GM04503 (cell line): ENCODE measurements around the gene TP53AIP1.

Source experiments
- DNase-seq: peaks from one replicate; pipeline ENCODE4 v3.0.0-alpha.2; 2012; ENCODE audit warnings: low read depth

TP53AIP1 gene

DNA sequence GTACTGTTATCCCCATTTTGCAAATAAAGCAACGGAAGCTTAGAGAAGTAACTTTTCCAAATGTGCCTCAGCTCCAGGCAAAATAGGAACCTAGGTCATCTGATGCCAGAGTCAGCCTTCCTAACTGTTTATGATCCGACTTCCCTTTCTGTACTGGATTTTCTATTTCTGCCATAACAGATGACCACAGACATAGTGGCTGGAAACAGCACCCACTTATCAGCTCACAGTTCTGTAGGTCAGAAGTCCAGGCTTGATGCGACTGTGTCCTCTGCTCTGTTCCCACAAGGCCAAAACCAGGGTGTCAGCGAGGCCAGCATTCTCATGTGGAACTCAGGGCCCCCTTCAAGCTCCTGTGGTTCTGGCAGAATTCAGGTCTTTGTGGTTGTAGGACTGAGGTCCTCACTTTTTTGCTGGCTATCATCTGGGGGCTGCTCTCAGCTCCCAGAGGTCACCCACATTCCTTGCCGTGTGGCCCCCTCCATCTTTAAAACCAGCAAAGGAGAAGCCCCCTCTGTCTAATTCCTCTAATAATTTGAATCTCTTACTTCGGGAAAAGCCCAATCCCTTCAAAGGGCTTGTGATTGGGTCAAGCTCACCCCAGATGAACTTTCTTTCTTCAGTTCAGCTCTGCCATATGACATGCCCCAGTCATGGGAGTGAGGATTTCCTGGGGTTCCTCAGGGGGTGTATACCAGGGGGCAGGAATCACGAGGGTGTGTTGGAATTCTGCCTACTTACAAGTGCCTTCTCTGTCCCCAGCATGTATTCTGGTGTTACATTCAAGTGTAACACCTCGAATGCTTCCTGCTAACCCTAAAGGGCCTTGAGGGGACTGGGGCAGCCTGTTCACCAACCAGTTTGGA lies 36.3 kb downstream of the TP53AIP1 start:
- no peak for DNase-seq

DNA sequence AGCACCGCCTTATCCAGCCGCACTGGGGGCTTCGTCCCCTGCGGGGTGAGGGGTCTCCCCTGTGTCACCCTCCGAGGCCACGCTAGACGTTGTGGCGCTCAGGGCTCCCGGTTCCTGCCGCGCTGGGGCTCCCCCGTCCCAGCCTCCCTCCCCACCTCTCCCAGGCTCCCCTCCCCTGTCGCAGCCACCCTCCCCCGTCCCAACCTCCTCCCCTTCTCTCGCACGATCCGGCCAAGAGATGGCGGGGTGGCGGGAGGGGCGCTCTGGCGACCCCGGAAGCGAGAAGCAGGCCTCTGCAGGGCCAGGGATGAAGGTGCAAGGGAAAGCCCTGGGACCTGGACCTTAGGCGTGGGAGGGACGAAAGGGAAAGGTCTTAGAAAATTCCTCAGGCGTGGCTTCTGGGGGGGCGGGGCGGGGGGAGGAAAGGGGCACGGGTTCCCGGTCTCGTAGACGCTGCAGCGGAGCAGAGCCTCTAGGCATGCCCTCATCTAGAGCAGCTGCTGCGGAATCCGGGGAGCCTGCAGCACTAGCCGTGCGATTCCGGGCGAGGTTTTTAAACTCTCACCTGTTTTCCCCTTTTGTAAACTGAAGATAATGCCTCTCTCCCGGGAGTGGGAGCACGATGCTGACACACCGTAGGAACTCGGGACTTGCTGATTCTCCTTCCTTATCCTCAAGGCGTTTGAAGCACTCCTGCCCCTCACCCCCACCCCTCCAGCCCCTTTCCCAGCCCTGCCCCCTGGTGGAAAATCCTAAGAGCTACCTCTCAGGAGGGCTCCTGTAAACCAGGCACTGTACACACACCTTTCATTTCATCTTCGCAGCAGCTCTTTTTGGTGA lies 37.1 kb downstream of the TP53AIP1 start:
- DNase-seq, result no peak

DNA sequence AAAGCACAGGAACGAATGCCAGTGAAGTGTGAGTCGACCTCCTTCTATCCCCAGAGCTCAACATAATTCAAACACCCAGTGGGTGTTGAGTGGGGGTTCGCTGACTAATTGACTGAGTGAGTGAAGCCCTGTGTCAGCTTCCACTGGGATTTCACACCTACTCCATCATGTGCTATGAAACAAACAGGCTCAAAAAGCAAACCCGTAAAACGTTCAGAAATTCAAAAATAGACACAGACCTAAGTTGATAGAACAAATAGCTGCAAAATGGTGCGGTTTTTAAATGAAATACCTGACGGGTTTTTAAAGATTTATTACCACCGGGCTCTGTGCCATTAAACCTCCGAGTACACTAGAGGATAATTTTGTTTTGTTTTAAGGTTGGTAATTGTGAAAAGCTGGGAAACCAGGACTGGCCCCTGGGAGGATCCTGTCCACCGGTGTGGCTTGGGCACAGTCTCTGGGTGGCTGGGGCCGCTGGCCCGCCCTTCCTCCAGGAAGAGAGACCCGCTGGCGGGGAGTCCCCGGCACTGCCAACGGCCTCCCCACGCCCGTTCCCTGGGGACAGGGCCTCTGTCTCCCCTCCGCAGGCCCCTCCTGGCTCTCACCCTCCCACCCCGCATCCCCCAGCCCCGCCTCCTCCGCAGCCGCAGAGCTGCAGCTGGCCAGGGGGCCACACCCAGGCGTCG lies 37.9 kb downstream of the TP53AIP1 start:
- no peak for DNase-seq

DNA sequence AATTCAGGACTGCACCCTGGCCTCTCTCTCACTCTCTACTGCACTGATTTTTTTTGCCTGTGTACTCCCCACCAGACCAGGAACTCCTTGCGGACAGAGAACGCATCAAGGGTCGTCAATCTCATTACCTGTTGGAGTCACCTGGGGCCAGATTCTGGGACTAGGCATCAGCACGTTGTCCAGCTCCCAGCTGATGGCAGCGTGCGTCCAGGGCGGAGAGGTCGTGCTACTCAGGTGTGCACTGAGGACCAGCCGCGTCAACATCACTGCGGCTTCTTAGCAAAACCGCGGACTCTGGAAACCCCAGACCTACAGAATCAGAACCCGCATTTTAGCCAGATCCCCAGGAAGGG lies 38.4 kb downstream of the TP53AIP1 start:
- DNase-seq, result no peak

DNA sequence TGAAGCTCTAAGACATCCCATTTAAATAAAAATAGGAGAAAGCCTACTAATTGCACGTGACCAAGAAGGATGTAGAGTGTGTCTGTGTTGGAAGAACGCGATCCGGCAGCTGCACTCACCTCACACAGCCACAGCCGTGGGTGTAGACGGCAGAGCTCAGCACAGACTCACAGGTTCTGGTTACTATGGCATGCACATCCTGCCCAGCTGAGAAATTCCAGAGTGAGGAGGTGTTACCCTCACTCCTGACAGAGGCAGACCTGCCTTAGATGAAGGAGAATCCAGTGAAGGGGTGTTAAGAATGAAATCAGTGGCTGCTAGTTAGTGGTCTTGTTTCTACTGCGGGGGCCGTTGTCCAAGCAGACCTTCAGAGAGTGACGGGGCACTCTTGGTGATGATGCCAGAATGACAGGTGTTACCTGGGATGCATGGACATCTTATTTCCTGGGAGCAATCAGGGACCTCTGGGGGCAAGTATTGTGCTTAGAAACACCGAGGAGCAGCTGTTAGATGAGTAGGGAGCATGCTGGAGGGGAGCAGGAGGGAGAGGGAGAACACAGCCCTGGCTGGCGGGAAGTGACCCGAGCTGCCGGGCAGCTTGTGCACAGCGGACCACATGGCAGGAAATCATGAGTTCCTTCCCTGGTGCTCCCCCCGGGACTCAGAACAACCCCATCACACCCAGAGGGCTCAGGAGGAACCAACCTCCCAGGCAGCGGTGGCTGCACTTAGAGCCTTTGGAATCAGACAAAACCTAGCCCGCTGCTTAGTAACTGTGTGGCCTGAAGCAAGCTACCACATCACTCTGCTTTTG lies 39.2 kb downstream of the TP53AIP1 start:
- DNase-seq, result no peak

DNA sequence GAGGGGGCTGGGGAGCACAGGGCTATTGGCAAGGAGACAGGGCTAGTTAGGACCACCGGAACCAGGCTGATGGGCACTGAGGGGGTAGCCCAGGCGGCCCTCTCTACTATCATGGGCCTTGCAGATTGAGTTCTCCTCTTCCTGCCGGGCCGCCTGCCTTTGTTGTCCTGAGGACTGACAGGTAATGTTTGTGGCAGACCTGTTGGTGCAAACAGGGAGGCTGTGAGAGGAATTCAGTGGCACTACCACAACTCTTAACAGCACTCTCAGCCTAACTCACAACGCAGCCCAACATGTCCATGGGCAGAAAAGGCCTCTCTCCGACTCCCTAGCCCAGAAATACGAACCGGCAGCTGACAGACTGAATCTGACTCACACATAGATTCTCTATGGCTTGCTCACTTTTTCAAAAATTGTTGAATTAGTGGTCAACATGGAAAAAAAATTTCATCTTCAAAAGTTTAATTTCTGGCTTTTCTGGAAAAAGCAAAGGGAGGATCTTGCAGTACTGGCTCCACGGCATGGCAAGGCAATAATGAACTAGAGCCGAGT lies 40.1 kb downstream of the TP53AIP1 start:
- DNase-seq, result no peak

DNA sequence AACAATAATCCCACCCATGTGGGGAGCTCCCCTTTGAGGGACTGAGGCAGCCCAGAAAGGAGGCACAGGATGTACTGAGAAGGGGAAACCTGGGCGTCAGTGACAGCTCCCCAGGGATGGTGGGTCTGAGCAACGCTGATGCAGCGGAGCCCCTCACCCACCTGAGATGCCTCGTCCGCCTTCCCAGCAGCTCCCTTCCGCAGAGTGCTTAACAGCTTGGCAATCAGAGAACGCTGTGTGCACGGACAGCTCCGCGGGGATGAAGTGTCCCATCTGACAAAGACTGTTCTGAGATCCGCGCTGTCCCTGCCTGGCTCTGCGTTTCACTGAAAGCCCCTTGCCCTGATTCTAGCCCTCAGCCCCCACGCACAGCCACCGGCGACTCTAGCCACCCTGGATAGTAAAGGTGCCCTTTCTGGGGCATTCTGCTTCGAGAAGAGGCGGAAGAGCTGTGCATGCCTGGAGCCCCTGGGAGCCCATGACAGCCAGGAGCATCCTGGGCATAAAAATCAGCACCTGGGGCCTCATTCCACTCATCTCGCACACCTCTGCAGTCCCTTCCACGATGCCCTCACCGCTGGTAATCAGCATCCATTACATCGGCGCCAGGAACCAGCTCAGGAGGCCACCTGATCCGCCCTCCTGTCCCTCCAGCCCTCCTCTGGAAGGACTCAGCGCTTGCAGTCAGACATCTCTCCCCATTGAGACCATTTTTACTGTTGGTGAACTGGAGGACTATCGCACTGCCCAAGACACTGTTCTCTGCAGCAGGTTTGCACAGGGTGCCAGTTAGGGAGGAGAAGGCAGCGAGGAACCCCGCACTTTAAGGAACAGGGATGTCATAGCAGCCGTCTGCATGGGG lies 40.8 kb downstream of the TP53AIP1 start:
- DNase-seq, result no peak

DNA sequence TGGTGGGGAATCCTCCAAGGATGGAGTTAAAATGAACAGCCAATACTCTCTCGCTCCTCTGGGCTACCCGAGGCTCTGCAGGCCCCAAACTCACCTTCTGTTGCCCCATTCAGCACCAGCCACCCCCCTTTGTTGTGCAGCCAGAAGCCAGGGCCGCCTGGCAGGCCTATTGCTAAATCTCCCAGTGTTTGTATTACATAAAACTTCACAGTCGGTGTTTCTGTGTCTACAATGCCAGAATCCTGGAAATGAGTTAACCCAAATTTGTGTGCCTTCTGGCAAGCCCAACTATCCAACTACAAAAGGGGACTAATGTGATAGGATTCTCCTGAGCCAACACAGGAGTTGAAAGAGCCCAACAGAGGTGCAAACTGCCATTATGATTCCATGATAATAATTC lies 42.2 kb downstream of the TP53AIP1 start:
- DNase-seq, result no peak

DNA sequence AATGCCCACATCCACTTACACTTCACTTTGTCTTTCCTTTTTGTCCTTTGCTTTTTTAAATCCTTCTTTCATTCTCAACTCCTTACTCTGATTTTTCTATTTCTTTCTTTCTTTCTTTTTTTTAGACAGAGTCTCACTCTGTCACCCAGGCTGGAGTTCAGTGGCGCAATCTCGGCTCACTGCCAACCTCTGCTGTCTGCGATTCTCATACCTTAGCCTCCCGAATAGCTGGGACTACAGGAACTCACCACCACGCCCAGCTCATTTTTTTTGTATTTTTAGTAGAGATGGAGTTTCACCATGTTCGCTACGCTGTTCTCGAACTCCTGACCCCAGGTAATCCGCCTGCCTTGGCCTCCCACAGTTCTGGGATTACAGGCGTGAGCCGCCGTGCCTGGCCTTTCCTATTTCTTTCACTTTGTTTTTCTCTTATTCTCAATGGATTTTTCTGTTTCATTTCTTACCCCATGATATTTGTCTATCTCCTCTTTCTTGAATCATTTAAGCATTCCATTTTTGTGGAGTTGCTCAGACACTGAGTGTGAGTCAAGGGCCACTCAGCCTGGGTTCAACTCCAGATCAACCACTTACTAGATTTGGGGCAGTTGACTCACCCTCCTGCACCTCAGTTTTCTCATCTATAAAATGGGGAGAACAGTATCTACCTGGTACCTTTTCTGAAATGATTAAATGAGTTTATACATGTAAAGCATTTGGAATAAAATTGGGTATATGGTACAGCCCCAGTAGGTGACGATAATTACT lies 43.9 kb downstream of the TP53AIP1 start:
- no peak for DNase-seq

DNA sequence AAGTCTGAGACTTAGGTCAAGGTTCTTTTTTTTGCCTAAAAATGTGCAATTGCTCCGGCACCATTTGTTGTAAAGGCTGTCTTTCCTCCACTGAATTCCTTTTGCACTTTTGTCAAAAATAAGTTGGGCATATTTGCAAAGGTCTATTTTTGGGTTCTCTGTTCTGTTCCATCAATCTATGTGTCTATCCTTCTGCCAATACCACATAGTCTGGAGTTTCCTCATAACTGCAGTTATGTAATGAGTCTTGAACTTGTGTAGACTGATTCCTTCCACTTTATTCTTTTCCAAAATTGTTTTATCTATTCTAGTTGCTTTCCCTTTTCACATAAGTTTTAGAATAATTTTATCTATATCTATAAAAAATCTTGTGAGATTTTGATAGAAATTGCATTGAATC lies 44.8 kb downstream of the TP53AIP1 start:
- no peak for DNase-seq

DNA sequence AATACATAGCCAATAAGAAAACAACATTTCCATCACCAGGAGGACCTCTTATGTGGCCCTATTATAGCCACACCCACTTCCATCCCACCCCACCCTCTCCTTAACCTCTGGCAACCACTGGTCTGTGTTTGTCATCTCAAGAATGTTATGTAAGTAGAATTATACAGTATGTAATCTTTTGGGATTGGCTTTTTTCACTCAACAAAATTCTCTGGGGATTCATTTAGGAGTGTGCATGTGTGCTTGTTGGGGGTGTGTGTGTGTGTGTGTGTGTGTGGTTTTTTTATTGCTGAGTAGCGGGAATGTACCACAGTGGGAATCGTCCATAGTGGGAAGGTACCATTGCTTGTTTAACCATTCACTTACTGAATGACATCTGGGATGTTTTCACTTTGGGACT lies 46.3 kb downstream of the TP53AIP1 start:
- no peak for DNase-seq

DNA sequence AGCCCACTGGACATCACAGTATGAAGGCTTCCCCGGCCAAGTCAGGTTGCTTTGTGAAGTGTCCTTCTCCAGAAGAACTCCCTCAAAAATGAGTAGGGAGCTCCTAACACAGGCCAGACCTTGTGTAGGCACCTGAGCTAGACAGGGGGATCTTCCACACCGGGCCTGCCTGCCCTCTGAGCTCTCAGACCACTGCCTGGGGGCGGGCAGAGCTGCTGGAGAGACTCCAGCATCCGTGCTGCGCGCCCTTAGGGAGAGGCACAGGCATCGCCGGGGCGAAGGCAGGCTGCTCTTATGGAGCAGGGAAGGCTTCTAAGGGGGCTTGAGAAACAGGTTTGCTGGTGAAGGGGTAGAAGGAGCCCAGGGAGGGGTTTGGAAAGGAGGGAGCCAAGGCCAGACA lies 47.1 kb downstream of the TP53AIP1 start:
- no peak for DNase-seq

DNA sequence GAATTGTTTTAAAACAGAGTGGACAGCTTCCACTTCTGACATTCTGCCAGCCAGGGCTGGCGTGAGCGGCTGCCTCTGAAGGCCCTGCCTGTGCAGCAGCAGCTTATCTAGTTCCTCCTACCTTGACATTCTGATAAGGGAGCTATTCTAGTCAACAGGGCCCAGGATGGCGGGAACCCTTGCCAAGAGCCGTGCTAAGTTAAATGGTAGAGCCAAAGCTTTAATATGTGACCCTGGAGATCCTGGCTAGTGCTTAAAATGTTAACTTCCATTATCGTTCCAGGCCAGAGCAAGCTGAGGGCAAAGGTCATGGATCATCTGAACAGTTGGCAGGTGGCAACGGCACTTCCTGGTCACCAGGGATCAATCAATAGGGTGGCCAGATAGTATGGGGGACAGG lies 48.0 kb downstream of the TP53AIP1 start:
- DNase-seq, result no peak

DNA sequence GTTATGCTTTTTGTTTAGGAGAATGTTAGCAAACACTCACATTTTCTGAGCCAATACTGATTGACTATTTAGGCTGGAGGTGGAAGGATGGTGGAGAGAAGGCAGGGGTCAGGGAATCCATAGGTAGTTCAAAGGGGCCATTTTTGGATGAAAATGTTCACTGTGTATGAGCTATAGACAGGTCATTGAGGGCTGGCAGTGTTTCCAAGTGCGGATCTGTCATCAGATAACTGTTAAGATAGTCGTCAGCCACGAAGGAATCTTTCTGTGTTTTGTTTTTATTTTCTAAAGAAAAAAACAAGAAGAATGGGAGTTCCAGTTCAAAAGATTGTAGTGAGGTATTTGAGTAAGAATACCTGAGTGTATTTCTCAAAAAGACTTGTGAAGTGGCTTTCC lies 48.4 kb downstream of the TP53AIP1 start:
- no peak for DNase-seq

DNA sequence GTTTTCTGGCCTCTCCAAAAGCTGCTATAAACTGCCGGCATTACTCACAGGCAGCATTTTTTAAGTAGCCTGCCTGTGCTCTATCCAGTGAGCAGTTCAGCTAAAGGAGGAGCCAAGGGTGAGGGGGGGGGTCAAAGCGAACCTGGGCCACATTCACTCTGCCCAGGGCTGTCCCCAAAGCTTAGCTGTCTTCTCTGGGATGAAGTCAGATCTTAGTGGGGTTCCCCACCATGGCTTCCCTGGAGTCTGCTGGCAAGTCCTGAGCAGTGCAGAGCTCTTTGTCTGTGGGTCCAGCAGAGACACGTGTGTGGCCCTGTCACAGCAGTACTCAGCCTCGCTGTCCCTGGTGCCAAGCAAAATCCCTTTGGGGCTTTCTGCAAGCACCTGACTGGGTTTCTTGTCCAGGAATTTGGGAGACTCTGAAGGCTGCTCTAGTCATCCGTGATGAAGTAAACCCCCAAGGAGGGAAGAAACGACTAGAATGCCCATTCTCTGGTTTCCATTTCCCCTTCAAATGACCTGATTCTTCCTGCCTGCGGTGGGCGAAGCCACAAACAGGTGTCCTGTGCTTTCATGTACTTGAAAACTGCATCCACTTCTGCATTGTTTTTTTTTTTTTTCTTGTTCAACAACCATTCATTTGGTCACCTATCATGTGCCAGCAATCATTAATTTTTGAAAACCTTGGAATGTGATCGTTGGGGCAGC lies 48.9 kb downstream of the TP53AIP1 start:
- DNase-seq, result no peak

DNA sequence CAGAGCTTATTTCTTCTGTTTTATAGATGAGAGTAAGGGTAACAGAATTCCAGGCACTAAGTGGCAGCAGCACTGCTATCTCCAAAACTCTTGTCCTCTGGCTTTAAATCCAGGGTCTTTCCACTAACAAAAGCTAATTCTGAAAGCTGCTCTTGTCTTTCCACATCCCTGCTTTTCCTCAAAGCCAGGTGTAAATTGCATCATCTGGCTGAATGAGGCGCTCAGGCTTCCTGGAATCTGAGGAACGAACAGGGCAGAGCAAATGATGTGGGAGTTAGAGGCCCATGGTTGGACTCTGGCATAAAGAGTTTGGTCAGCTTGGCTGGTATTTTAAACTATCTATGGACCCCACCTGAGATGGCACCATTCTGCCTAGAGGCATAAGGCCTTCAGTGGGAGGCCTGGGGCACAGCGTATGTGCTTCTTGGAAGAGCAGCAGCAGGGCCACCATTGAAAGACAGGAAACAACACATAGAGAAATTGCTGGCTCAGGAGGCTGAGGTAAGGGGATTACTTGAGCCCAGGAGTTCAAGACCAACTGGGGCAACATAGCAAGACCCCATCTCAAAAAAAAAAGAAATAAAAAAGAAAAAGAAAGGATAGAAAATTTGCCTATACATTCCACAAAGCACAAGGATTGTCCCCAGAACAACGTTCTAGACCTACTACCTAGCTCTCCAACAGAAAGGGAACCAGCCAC lies 49.7 kb downstream of the TP53AIP1 start:
- DNase-seq, result no peak

DNA sequence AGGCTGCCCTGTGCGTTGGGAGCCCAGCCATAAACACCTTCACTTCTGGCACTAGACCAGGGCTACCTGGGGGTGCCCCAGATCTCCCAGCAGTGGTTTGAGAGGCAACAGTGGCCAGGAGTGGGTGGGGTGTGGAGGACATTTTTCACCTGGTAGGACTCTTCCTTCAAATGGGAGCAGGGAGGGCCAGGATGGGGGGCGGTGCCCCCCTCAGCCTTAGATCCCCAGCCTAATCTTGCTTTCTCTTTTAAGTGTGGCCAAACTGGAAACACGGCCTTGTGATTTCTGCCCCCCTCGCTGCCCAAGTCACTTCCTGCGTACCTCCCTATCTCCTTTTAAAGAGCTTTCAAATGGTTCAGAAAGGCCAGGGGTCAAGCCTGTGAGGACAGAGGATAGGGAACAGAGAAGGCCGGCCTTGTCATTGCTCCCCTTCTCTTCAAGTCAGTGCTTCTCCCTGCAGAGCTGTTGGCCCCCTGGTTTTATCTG lies 50.7 kb downstream of the TP53AIP1 start:
- no peak for DNase-seq
